GM21528 (cell line): ENCODE data around the gene PKD1.

ENCODE experiments used
- ATAC-seq: cut with Tn5 transposase; IDR thresholded peaks from one replicate; pipeline ENCODE4 v1.9.1; 2021; ENCODE audit warnings: mild to moderate bottlenecking, moderate library complexity; ENCODE audit not compliant: unreplicated experiment, low FRiP score

The PKD1 gene

GRCh38 chr16:2170587-2171435, 35.1 kb upstream of the PKD1 start:
- ATAC-seq, result no peak

- no peak for ATAC-seq
Measured at GRCh38 chr16:2170080-2170479, 34.4 kb upstream of the PKD1 start.

GRCh38 chr16:2167068-2167638, 31.5 kb upstream of the PKD1 start:
- no peak for ATAC-seq

GRCh38 chr16:2166263-2167067, 30.8 kb upstream of the PKD1 start:
- no peak for ATAC-seq

- no peak for ATAC-seq
Measured at GRCh38 chr16:2165861-2166260, 30.2 kb upstream of the PKD1 start.

- ATAC-seq, result no peak
Measured at GRCh38 chr16:2163211-2163881, 27.6 kb upstream of the PKD1 start.

GRCh38 chr16:2162676-2163118, 27.0 kb upstream of the PKD1 start:
- no peak for ATAC-seq

GRCh38 chr16:2161911-2162310, 26.2 kb upstream of the PKD1 start:
- no peak for ATAC-seq

- no peak for ATAC-seq
Measured at GRCh38 chr16:2160915-2161551, 25.3 kb upstream of the PKD1 start.

GRCh38 chr16:2159175-2159838, 23.6 kb upstream of the PKD1 start:
- ATAC-seq, result no peak

- ATAC-seq, result no peak
Measured at GRCh38 chr16:2158262-2158638, 22.6 kb upstream of the PKD1 start.

GRCh38 chr16:2157480-2158261, 22.0 kb upstream of the PKD1 start:
- ATAC-seq, result no peak

- no peak for ATAC-seq
Measured at GRCh38 chr16:2156849-2157224, 21.1 kb upstream of the PKD1 start.

GRCh38 chr16:2155977-2156848, 20.5 kb upstream of the PKD1 start:
- ATAC-seq, result no peak

- peak; percentile 85 for ATAC-seq
Measured at GRCh38 chr16:2155091-2155950, 19.6 kb upstream of the PKD1 start, which contains the start of gene TRAF7. TRAF7 (plus strand) TSS chr16:2155782; CDS start chr16:2163921, 8,139 bp downstream.

- no peak for ATAC-seq
Measured at GRCh38 chr16:2154533-2155090, 18.9 kb upstream of the PKD1 start.
